Activated CD8-positive, alpha-beta memory T cell treated with anti-CD3 and anti-CD28 coated beads, Interleukin-2, amount 50 U/mL, for 1 hour (primary cell): ENCODE results near the gene ACSM3.
"Not testable (repeated sequence)": the region's sequence is repeated elsewhere in the genome, so short reads cannot be mapped to it uniquely, and the experiment has no call there.

ENCODE experiments used
- DNase-seq: peaks from one replicate; pipeline ENCODE4 v3.0.0-alpha.2; 2020; ENCODE audit errors: extremely low read depth

ACSM3 gene

DNA sequence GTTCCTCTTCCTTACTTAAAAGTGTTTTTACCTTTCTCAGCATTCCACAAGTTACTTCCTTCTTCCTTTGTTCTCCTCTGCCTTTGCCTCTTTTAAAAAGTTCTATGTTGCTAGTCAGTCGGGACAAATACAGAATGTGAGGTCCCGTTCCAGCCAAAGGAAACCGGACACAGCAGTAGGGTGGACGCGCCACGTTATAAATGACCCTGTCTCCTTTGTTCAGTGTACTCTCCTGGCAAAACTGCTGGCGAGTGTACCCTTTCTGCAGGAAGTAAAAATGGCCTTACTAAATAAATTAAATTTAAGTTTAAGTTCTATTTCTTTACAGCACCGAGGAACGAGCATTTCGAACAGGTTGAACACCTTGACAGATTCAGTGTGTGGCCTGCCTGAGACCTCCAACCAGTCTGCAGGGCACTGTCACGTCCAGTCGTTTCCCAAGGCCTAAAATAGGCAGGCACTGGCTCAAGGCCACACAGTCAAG lies 41.9 kb downstream of the ACSM3 start:
- not testable (repeated sequence) for DNase-seq

DNA sequence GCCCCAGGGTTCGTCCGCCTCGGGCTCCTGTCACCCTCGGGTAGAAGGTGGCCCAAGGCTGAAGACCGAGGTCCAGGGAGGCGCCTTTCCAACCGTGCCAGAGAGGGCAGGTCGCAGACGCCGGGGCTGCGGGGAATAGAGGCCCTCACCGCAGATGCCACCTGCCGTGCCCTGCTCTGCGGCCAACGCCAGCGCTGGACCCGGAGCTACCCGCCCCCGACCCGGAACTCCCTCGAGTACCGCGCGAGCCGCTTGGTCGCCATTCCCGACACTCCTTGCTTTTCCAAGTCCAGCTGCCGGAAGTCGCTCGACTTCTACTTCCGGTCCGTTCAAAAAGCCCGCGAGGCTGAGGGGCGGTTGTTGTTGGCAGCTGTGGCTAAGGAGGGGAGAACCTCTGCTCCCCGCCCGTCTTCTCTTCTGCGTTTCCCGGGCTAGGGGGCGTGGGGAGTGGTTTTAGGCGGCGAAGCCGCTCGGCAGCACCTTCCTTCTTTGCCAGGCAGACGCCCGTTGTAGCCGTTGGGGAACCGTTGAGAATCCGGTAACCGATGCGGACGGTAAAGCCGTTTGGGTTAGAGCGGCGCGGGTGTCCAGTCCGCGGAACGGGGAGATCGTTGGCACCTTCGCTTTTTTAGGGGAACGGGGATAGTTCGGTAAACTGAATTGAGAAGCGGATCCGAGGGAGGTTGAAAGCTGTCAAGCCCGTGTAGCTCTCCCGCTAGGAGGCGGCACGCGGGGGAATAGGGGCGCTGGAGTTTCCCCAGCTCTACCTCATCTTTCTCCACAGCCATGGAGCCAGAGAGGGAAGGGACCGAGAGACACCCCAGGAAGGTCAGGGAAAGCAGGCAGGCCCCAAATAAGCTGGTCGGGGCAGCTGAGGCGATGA lies 42.6 kb downstream of the ACSM3 start, which contains the start of the genes ERI2 and REXO5:
Gene ERI2, minus strand, starts transcription at position 305 of the 883 bp plus-strand sequence. Its CDS starts 42 bp downstream, at position 263.
Gene REXO5, plus strand, starts transcription at position 360 of the 883 bp plus-strand sequence. Its CDS starts 427 bp downstream, at position 787.
- peak; percentile 35 for DNase-seq

DNA sequence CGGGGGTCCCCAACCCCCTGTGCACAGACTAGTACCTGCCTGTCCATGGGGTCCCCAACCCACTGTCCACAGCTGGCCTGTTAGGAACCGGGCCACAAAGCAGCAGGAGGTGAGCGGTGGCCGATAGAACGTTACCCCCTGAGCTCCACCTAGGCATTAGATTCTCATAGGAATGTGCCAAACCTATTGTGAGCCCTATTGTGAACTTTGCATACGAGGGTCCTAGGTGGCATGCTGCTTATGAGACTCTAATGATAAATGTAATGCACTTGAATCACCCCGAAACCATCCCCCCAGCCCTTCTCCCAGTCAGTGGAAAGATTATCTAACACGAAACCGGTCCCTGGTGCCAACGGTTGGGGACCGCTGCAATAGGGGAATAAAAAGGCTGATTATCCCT lies 44.0 kb downstream of the ACSM3 start:
- DNase-seq, result no peak

DNA sequence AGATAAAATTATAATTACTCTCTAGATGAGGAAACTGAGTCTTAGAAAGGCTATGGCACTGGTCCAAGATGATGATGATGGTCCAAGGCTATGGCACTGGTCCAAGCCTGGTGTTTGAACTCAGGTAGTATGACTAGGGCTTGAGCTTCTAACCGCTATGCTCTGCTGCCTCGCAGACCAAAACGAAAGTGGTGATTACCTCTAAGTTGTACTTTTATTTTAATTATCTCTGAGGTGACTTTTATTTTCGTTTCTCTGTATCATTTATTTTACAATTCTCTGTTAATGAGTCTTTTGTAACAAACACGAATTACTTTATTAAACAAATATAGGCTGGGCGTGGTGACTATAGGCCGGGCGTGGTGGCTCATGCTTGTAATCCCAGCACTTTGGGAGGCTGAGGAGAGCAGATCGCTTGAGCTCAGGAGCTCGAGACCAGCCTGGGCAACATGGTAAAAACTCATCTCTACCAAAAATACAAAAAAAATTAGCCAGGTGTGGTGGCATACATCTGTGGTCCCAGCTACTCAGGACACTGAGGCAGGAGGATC lies 48.1 kb downstream of the ACSM3 start:
- DNase-seq, result no peak

DNA sequence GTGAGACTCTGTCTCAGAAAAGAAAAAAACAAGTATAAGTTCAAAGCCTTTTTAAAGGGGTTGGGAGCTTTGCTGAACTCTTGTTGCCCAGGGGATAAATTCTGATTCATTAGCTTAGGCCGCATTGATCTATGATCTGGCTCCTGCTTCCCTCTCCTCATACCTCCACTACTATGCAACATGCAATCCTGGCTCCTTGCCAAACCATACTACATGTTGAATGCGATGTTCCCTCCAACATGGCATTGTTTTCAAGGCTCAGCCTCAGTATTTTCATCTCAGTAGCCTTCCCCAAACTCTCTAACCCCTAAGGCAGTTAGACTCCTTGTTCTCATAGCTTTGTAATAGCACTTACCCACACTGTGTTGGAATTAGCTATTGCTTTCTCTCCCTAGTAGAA lies 48.7 kb downstream of the ACSM3 start:
- no peak for DNase-seq

DNA sequence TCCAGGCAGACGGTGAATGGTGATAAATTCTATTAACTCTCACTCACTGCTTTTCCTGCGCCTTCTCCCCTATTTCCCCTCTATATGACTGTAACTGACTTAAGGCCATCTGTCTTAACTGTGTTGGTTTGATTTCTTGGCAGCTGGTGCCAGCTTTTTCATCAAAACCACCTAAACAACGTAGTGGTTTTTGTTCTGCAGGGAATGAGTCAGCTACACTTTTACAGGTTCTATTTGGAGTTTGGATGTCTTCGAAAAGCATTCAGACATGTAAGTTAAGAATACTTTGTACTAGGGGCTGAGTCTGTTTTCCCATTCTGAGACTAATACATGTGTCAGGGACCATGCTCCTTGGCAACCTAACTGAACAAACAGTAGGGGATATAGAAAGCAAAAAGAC lies 51.0 kb downstream of the ACSM3 start:
- no peak for DNase-seq

DNA sequence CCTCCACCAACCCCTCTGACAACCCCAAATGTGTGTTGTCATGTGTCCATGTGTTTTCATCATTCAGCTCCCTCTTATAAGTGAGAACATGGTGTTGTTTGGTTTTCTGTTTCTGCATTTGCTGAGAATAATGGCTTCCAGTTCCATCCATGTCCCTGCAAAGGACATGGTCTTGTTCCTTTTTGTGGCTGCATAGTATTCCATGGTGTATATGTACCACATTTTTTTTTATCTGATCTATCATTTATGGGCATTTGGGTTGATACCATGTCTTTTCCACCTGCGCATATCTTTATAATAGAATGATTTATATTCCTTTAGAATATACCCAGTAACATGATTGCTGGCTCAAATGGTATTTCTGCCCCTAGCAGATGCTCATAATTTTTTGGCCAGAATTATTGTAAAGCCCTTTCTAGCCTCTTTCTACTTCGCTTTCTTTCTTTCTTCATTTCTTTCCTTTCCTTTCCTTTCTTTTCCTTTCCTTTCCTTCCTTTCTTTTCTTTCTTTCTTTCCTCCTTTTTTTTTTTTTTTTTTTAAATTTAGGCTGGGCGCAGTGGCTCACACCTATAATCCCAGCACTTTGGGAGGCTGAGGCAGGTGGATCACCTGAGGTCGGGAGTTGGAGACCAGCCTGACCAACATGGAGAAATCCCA lies 55.2 kb downstream of the ACSM3 start:
- no peak for DNase-seq

DNA sequence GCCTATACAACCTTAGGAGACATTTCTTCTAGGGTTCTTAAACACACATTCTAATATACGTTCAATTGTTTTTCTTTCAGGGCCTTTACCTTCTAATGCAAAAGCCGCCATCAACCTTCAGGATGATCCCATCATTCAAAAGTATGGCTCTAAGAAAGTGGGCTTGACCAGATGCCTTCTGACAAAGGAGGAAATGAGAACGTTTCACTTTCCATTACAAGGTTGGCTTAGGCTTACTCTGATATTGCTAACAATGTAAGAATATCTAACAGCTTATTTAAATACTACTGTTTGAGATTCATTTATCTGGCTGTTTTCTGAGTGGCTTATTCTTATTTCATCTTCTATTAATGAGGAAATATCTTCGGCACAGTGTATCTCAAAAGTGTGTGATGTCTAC lies 57.9 kb downstream of the ACSM3 start:
- no peak for DNase-seq

DNA sequence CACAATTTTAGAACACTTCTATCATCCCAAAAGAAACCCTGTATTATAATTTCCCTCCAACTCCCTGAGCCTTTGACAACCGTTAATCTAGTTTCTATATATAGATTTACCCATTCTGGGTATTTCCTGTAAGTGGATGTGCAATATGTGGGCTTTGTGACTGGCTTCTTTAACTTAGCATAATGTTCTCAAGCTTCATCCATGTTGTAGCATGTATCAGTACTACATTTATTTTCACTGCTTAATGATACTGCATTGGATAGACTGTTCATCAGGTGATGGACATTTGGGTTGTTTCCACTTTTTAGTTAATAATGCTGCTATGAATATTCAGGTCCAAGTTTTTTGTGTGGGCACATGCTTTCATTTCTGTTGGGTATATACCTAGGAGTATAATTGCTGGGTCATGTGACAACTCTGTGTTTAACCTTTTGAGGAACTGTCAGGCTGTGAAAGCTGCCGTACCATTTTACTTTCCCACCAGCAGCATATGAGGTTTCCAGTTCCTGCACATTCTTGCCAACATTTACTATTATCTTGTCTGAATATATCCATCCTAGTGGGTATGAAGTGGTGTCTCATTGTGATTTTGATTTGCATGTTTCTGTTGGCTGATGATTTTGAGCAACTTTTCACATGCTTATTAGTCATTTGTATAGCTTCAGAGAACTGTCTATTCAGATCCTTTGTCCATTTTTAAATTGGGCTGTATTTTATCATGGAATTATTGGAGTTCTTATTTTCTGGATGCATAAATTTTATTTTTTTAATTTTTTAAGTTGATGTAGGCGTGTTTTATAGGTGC lies 58.9 kb downstream of the ACSM3 start:
- DNase-seq, result no peak

DNA sequence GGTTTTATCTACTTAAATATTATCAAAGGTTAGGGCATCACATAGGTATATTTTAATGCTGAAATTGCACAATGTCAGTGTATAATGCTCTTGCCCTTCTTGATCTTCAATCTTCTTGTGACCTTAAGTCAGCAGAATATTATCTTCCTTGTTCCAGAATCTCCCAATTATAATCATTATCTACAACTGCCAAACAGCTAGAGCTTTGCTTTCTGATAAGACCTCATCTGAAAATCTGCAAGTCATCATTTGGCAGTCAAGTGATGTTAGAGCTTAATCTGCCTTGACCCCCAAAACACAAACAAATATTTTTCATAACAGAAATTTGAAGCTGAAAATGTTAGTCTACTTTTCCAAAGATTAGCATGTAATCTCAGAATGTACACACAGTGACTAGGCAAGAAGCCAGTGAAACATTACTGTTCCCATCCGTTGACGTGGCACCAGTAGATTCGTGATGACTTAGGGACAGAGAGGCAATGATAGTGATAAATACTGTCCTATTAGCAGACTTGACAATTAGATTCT lies 62.3 kb downstream of the ACSM3 start:
- no peak for DNase-seq

DNA sequence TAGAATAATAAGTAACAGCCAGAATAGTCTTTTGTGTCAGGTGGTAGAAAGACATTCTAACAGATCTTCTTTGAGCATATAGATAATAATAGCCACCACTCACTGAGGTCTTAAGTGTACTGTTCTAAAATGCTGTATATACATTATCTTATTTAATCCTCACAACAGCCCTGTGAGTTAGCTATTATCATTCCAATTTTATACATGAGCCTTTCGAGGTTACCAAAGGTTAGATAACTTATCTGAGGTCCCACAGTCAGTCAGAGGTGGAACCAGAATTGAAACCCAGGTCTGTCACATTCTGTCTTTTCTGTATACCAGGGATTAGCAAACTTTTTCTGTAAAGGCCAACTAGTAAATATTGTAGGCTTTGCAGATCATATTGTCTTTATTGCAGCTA lies 65.7 kb downstream of the ACSM3 start:
- DNase-seq, result no peak

DNA sequence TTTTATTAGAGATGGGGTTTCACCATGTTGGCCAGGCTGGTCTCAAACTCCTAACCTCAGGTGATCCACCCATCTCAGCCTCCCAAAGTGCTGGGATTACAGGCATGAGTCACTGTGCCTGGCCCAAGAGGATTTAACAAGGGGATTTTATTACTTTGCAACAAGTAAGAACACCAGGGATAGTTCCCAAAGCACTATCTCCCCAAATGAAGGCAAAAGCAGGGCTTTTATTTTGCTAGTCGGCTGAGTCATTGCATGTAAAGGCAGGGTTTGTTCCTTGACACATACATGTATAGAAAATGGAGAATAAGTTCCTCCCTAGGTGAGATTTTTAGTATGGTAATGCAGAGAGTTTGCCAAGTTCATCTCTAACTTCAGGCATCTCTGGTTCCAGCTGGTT lies 66.6 kb downstream of the ACSM3 start:
- no peak for DNase-seq

DNA sequence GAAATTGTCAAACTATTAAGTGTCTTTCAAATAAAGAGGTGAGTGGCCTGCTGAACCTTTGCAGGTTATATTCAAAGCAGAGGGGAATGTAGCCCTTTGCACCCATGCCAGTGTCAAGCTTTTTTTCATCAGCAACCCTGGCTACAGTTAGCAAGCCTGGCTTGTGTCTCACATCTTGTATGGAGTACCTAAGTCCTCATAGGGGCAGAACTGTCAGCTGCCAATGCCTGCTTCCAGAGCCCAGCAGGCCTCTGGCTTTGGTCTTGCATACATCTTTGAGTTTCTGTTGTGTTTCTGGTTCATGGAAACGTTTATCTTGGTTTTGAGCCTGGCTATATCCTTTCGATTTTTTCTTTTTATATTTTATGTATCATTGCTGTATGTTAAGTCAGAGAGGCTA lies 69.3 kb downstream of the ACSM3 start:
- no peak for DNase-seq

DNA sequence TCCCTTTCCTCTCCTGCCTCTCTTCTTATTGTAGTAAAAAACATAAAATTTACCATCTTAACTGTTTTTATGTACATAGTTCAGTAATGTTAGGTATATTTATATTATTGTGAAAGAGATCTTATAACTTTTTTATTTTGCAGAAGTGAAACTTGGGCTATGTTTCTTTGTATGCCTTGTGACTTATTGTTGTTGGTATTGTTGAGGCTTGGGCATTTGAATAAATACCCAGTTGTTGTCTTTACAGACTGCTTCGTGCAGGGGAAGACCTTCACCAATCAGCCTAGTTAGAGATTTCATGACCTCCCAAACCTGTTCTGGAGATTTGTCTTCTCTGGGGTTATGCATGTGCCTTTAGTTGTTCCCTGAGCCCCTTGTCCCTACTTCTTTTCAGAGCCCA lies 74.4 kb downstream of the ACSM3 start:
- DNase-seq, result no peak

DNA sequence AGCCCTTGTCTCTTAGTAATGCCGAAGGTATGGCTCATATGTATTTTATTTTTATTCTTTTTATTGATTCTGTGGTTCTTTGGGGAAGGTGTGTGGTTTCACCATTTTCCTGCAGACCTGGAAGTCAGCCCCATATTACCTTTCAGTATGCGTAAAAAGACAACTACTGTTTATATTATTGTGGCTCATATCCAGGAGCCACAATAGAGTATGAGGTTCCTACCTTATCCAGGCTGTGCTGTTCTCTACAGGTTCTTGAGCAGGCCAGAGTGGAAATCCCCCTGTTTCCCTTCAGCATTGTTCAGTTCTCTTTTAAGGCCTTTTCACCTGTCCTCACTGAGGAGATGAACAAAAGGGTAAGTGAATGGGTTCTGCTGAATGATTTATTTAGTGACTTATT lies 75.7 kb downstream of the ACSM3 start:
- DNase-seq, result no peak

DNA sequence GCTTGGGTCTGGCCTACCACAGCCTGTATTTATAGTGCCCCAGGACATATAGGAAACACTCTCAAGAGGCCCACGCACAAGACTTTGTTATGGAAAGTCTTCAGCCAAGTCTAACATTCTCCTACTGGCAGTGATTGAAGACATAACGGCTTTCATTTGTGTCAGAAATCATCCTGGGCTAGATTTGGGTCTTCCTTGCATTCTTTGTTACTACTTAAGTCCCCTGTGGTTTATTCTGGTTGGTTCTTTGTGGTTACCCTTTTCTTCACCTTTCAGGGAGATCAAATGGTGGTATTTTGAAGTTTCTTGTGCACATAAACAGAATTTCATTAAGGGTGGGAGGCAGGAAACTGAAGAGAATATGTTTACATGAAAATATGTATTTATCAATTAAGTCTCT lies 80.2 kb downstream of the ACSM3 start:
- no peak for DNase-seq

DNA sequence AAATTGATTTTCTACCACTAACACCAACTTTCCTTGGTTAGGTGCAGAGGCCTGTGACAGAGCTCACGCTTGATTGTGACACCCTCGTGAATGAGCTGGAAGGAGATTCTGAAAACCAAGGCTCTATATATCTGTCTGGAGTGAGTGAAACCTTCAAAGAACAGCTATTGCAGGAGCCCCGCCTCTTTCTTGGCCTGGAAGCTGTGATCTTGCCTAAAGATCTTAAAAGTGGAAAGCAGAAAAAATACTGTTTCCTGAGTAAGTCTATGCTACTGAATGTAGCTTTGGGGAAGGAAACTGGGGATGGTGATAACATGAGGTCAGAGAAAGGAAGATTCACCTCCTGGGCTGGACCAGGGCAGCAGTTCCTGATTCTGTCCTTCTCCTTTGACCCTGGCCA lies 80.8 kb downstream of the ACSM3 start:
- no peak for DNase-seq

DNA sequence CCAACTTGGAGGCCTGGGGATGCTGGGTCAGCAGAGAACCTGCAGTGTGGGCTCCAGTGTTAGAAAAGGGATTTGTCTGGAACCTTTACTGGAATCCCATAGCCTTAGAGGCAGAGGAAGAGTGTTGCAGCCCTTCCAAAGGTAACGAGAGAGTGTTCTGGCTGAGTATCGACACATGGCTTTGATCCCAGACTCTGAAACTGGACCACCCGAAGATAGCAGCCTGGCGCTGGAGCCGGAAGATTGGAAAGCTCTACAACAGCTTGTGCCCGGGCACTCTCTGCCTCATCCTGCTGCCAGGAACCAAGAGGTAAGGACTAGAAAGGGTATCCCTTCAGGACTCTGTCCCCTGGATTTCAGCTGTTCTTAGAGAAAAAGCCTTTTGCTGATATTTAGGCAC lies 82.2 kb downstream of the ACSM3 start:
- DNase-seq, result no peak

DNA sequence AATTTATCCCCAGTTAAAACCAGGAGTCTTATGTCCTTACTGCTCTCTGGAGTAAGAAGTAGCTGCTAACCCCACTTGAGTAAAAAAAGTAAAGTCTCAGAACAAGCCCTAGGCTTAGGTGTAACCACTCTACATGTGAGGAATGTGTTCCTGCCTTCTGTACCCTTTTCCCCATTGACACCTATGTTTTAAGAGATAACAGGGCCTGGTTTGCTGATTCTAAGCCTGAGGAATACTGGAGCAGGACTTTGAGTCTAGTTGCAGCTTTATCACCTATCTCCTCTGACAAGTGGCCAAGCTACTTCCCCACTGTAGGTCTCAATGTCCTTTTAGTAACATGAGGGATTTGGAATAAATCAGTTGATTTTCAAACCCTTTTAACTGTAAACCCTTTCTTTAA lies 82.7 kb downstream of the ACSM3 start:
- DNase-seq, result no peak
